ENCODE measurements around the gene BLID.

GRCh38 chr11:122102426-122102825, 13.6 kb downstream of the BLID start:
- no peak for TF ChIP-seq POLR2A (IDR thresholded peaks at IDR 0.05)
- no peak for TF ChIP-seq CTCF (IDR thresholded peaks at IDR 0.05)
